Neural cell (in vitro differentiated cells): ENCODE data around the gene JKAMP. TPM values are rescaled to one million over a fixed set of nuclear protein-coding genes. Genes with fewer than 3 reads are reported as not detected.

ENCODE experiments used
- H2AFZ ChIP-seq: fragments of 200-600, 300-800 bp; sonication (generic), shearing (Covaris generic); 2 replicates; pipeline ENCODE4 v1.6.0; 2014; ENCODE audit warnings: low read depth, mild to moderate bottlenecking, antibody characterized with exemption, low read length, moderate library complexity
- H3F3A ChIP-seq: fragments of 200-600 bp; shearing (Covaris generic); 2 replicates; pipeline ENCODE4 v1.6.1; 2016; ENCODE audit warnings: mild to moderate bottlenecking, moderate library complexity, mixed read lengths, antibody characterized with exemption, low read length; ENCODE audit not compliant: insufficient read depth, poor library complexity, severe bottlenecking
- H3K27ac ChIP-seq: fragments of 200-600, 300-800 bp; sonication (generic), shearing (Covaris generic); 2 replicates; pipeline ENCODE4 v1.5.1; 2014; ENCODE audit warnings: mild to moderate bottlenecking, low read length, moderate library complexity
- H3K27me3 ChIP-seq: fragments of 300-800, 200-600 bp; sonication (generic), shearing (Covaris generic); 2 replicates; pipeline ENCODE4 v1.6.0; 2014; ENCODE audit warnings: mild to moderate bottlenecking, low read depth, low read length, moderate library complexity; ENCODE audit not compliant: insufficient read depth
- H3K36me3 ChIP-seq: fragments of 300-800, 200-600 bp; sonication (generic), shearing (Covaris generic); 2 replicates; pipeline ENCODE4 v1.5.1; 2014; ENCODE audit warnings: mild to moderate bottlenecking, antibody characterized with exemption, low read length, moderate library complexity; ENCODE audit not compliant: insufficient read depth
- H3K4me2 ChIP-seq: fragments of 300-800, 200-600 bp; sonication (generic), shearing (Covaris generic); 2 replicates; pipeline ENCODE4 v1.6.0; 2014; ENCODE audit warnings: mild to moderate bottlenecking, low read length
- H3K4me3 ChIP-seq: fragments of 300-800, 200-600 bp; sonication (generic), shearing (Covaris generic); 2 replicates; pipeline ENCODE4 v1.5.1; 2014; ENCODE audit warnings: mild to moderate bottlenecking, low read length, moderate library complexity
- H3K79me2 ChIP-seq: fragments of 200-600 bp; shearing (Covaris generic); replicated peaks from 2 replicates; pipeline ENCODE4 v1.6.0; 2014; ENCODE audit warnings: mild to moderate bottlenecking, low read length, moderate library complexity; ENCODE audit not compliant: insufficient read depth
- H3K9ac ChIP-seq: fragments of 300-800, 200-600 bp; sonication (generic), shearing (Covaris generic); 2 replicates; pipeline ENCODE4 v1.6.1; 2016; ENCODE audit warnings: mild to moderate bottlenecking, low read length, mixed read lengths
- H3K9me2 ChIP-seq: fragments of 200-600 bp; shearing (Covaris generic); 2 replicates; pipeline ENCODE4 v1.6.1; 2016; ENCODE audit warnings: mild to moderate bottlenecking, low read length, mixed read lengths; ENCODE audit not compliant: insufficient read depth
- H3K9me3 ChIP-seq: fragments of 200-600, 300-800 bp; sonication (generic), shearing (Covaris generic); 2 replicates; pipeline ENCODE4 v1.6.1; 2016; ENCODE audit warnings: mild to moderate bottlenecking, mixed run types, low read length, moderate library complexity, mixed read lengths
- H4K20me1 ChIP-seq: fragments of 200-600 bp; shearing (Covaris generic); 2 replicates; pipeline ENCODE4 v1.6.1; 2016; ENCODE audit warnings: mild to moderate bottlenecking, mixed run types; ENCODE audit not compliant: insufficient read depth
- EP300 ChIP-seq: fragments of 450-650 bp; conservative IDR thresholded peaks from 2 replicates; pipeline ENCODE4 v1.6.1; 2014; ENCODE audit warnings: antibody characterized with exemption, mild to moderate bottlenecking, moderate library complexity; ENCODE audit not compliant: poor library complexity, severe bottlenecking
- EZH2 ChIP-seq: fragments of 200-600, 300-800 bp; shearing (Covaris generic), sonication (generic); IDR thresholded peaks from 2 replicates; pipeline ENCODE4 v1.6.1; 2014; ENCODE audit warnings: antibody characterized with exemption, low read length, borderline replicate concordance, mild to moderate bottlenecking; ENCODE audit not compliant: insufficient read depth, poor library complexity, severe bottlenecking
- MXI1 ChIP-seq: fragments of 450-650 bp; conservative IDR thresholded peaks from 2 replicates; pipeline ENCODE4 v1.6.1; 2014; ENCODE audit warnings: antibody characterized with exemption, mild to moderate bottlenecking; ENCODE audit not compliant: poor library complexity, severe bottlenecking
- POLR2AphosphoS5 ChIP-seq: IDR thresholded peaks from 2 replicates; pipeline ENCODE4 v1.6.1; 2012
- RAD21 ChIP-seq: fragments of 450-650 bp; conservative IDR thresholded peaks from 2 replicates; pipeline ENCODE4 v1.6.1; 2014; ENCODE audit warnings: antibody characterized with exemption, mild to moderate bottlenecking, moderate library complexity
- SMC3 ChIP-seq: fragments of 450-650 bp; conservative IDR thresholded peaks from 2 replicates; pipeline ENCODE4 v1.6.1; 2014; ENCODE audit warnings: antibody characterized with exemption, mild to moderate bottlenecking, moderate library complexity; ENCODE audit not compliant: poor library complexity
- TAF1 ChIP-seq: IDR thresholded peaks from 2 replicates; pipeline ENCODE4 v1.6.1; 2012; ENCODE audit warnings: low read depth
- polyA plus RNA-seq: library from polyadenylated mRNA; depleted of rRNA; stranded (reverse); fragments of >200 nt; gene quantifications from 2 replicates; pipeline ENCODE4 v1.2.3, GENCODE V29; 2014
- TF ChIP-seq, protein P1 (sequence below): IDR thresholded peaks from 2 replicates; pipeline ENCODE4 v1.6.1; 2012; ENCODE audit warnings: borderline replicate concordance
- TF ChIP-seq, protein P2 (sequence below): fragments of 450-650 bp; IDR thresholded peaks from 2 replicates; pipeline ENCODE4 v1.5.1; 2014; ENCODE audit warnings: antibody characterized with exemption, mild to moderate bottlenecking, moderate library complexity; ENCODE audit not compliant: poor library complexity, severe bottlenecking

The JKAMP gene
- polyA plus RNA-seq, 1 donor from 2014 or later, result 204 TPM

GRCh38 chr14:59492384-59492783, 8.1 kb downstream of the JKAMP start:
- no peak overlapping the region for H3K4me2 ChIP-seq

DNA sequence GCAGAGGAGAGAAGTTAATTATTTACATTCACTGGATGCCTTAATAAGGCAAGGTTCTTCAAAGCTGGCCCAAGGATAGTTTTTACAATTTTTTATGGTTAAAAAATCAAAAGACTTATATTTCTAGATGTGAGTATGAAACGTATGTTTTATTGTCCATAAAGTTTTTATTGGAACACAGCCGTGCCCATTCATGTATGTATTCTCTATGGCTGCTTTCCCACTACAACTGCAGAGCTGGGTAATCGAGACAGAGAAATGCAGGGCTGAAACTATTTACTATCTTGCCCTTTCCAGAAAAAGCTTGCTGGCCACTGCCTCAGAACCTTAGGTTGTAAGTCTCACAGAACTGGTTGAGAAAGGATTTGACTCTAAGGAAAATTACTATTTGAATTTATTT, 16.4 kb downstream of the JKAMP start:
- H3K79me2 ChIP-seq, result no peaks in the 10 kb centered on the region
- H3K4me3 ChIP-seq, result no peak overlapping the region
- H3K36me3 ChIP-seq, result no peaks in the 10 kb centered on the region
- H3F3A ChIP-seq, result no peaks in the 10 kb centered on the region
- H3K9me2 ChIP-seq, result no peaks in the 10 kb centered on the region
- H3K27ac ChIP-seq, result no peak overlapping the region
- no peaks in the 10 kb centered on the region for H3K9me3 ChIP-seq
- H3K4me2 ChIP-seq, result no peak overlapping the region
- H3K9ac ChIP-seq, result no peak overlapping the region
- no peak overlapping the region for H2AFZ ChIP-seq
- no peaks in the 10 kb centered on the region for H3K27me3 ChIP-seq
- no peaks in the 10 kb centered on the region for H4K20me1 ChIP-seq
- no peak for TF ChIP-seq MXI1
- no peak for TF ChIP-seq TAF1
- TF ChIP-seq POLR2AphosphoS5, result no peak
- TF ChIP-seq, protein P1, sequence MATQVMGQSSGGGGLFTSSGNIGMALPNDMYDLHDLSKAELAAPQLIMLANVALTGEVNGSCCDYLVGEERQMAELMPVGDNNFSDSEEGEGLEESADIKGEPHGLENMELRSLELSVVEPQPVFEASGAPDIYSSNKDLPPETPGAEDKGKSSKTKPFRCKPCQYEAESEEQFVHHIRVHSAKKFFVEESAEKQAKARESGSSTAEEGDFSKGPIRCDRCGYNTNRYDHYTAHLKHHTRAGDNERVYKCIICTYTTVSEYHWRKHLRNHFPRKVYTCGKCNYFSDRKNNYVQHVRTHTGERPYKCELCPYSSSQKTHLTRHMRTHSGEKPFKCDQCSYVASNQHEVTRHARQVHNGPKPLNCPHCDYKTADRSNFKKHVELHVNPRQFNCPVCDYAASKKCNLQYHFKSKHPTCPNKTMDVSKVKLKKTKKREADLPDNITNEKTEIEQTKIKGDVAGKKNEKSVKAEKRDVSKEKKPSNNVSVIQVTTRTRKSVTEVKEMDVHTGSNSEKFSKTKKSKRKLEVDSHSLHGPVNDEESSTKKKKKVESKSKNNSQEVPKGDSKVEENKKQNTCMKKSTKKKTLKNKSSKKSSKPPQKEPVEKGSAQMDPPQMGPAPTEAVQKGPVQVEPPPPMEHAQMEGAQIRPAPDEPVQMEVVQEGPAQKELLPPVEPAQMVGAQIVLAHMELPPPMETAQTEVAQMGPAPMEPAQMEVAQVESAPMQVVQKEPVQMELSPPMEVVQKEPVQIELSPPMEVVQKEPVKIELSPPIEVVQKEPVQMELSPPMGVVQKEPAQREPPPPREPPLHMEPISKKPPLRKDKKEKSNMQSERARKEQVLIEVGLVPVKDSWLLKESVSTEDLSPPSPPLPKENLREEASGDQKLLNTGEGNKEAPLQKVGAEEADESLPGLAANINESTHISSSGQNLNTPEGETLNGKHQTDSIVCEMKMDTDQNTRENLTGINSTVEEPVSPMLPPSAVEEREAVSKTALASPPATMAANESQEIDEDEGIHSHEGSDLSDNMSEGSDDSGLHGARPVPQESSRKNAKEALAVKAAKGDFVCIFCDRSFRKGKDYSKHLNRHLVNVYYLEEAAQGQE, result no peak
- TF ChIP-seq EP300, result no peak
- TF ChIP-seq RAD21, result no peak
- no peak for TF ChIP-seq SMC3
- TF ChIP-seq EZH2, result no peak
- TF ChIP-seq, protein P2, sequence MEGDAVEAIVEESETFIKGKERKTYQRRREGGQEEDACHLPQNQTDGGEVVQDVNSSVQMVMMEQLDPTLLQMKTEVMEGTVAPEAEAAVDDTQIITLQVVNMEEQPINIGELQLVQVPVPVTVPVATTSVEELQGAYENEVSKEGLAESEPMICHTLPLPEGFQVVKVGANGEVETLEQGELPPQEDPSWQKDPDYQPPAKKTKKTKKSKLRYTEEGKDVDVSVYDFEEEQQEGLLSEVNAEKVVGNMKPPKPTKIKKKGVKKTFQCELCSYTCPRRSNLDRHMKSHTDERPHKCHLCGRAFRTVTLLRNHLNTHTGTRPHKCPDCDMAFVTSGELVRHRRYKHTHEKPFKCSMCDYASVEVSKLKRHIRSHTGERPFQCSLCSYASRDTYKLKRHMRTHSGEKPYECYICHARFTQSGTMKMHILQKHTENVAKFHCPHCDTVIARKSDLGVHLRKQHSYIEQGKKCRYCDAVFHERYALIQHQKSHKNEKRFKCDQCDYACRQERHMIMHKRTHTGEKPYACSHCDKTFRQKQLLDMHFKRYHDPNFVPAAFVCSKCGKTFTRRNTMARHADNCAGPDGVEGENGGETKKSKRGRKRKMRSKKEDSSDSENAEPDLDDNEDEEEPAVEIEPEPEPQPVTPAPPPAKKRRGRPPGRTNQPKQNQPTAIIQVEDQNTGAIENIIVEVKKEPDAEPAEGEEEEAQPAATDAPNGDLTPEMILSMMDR, result no peak

More at GRCh38 chr14:59492384-59492783, 8.1 kb downstream of the JKAMP start:
- Histone ChIP-seq H3K9me3 (no peaks in the 10 kb centered on the region), H3K9ac (no peak overlapping the region), H3F3A (no peaks in the 10 kb centered on the region), H4K20me1 (no peaks in the 10 kb centered on the region), H3K36me3 (peaks cover 13% of the 10 kb centered on the region), H3K4me3 (no peak overlapping the region), H3K9me2 (no peaks in the 10 kb centered on the region), H2AFZ (no peak overlapping the region), H3K27ac (no peak overlapping the region), H3K79me2 (peaks cover 15% of the 10 kb centered on the region), H3K27me3 (no peaks in the 10 kb centered on the region)
- TF ChIP-seq EZH2 (no peak), SMC3 (no peak)

DNA sequence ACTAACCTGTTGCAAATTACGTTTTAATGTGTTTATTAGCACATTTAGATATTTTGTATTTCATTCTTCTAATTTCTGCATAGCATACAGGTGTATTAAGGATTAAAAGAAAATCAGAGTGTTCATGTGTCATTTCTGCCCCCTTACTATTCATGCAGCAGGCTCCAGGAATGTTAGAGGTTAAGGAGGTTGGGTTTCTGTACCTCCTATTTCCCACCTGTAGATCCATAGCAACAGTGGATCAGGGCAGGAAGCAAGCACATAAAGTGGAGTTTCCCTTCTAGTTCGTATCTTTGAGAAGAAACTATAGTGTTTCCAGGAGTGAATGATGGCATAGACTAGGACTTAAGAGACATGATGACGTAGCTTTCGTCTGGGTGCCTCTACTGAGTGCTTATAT, 18.9 kb downstream of the JKAMP start:
- Histone ChIP-seq H4K20me1 (no peaks in the 10 kb centered on the region), H3K79me2 (no peaks in the 10 kb centered on the region), H3K9me3 (no peaks in the 10 kb centered on the region), H3K4me3 (no peak overlapping the region), H3K27me3 (no peaks in the 10 kb centered on the region), H3K4me2 (no peak overlapping the region), H3K9me2 (no peaks in the 10 kb centered on the region), H2AFZ (no peak overlapping the region), H3K9ac (no peak overlapping the region), H3K36me3 (no peaks in the 10 kb centered on the region), H3K27ac (no peak overlapping the region), H3F3A (no peaks in the 10 kb centered on the region)
- TF ChIP-seq POLR2AphosphoS5, result no peak
- TF ChIP-seq, protein P1, result no peak
- no peak for TF ChIP-seq EZH2
- TF ChIP-seq RAD21, result no peak
- no peak for TF ChIP-seq SMC3
- TF ChIP-seq, protein P2, result no peak
- no peak for TF ChIP-seq EP300
- no peak for TF ChIP-seq TAF1
- no peak for TF ChIP-seq MXI1
